Measurements from ENCODE around the gene SLITRK4.

The SLITRK4 gene

GRCh38 chrX:143634663-143635455, 1.0 kb downstream of the SLITRK4 start:
- no peak overlapping the region for H3K4me3 ChIP-seq (ENCODE audit: low read depth, low read length)
- DNase-seq (ENCODE audit: low read depth) = no peak
- TF ChIP-seq CTCF (IDR thresholded peaks at IDR 0.05; ENCODE audit: low read depth, low read length) (no peak), POLR2A (IDR thresholded peaks at IDR 0.05; ENCODE audit: extremely low read depth, insufficient read length) (no peak), MAX (IDR thresholded peaks at IDR 0.05; ENCODE audit: low read depth, low read length) (no peak), MYC (IDR thresholded peaks at IDR 0.05; ENCODE audit: low read depth, low read length) (no peak)

GRCh38 chrX:143634309-143634662, 1.6 kb downstream of the SLITRK4 start:
- TF ChIP-seq MYC (IDR thresholded peaks at IDR 0.05; ENCODE audit: low read depth, low read length) (no peak), MAX (IDR thresholded peaks at IDR 0.05; ENCODE audit: low read depth, low read length) (no peak), POLR2A (IDR thresholded peaks at IDR 0.05; ENCODE audit: extremely low read depth, insufficient read length) (no peak), CTCF (IDR thresholded peaks at IDR 0.05; ENCODE audit: low read depth, low read length) (no peak)
- H3K4me3 ChIP-seq (ENCODE audit: low read depth, low read length) = no peak overlapping the region
- no peak for DNase-seq (ENCODE audit: low read depth)

GRCh38 chrX:143633461-143634308, 2.2 kb downstream of the SLITRK4 start:
- no peak for DNase-seq (ENCODE audit: low read depth)
- no peak overlapping the region for H3K4me3 ChIP-seq (ENCODE audit: low read depth, low read length)
- no peak for TF ChIP-seq MYC (IDR thresholded peaks at IDR 0.05; ENCODE audit: low read depth, low read length)
- TF ChIP-seq MAX (IDR thresholded peaks at IDR 0.05; ENCODE audit: low read depth, low read length) = no peak
- TF ChIP-seq POLR2A (IDR thresholded peaks at IDR 0.05; ENCODE audit: extremely low read depth, insufficient read length) = no peak
- no peak for TF ChIP-seq CTCF (IDR thresholded peaks at IDR 0.05; ENCODE audit: low read depth, low read length)

- DNase-seq (ENCODE audit: low read depth) = peak; percentile 47
- TF ChIP-seq POLR2A (IDR thresholded peaks at IDR 0.05; ENCODE audit: extremely low read depth, insufficient read length) = no peak
- TF ChIP-seq MAX (IDR thresholded peaks at IDR 0.05; ENCODE audit: low read depth, low read length) = no peak
- TF ChIP-seq MYC (IDR thresholded peaks at IDR 0.05; ENCODE audit: low read depth, low read length) = no peak
- TF ChIP-seq CTCF (IDR thresholded peaks at IDR 0.05; ENCODE audit: low read depth, low read length) = no peak
- H3K4me3 ChIP-seq (ENCODE audit: low read depth, low read length) = no peak overlapping the region
These were observed 3.1 kb downstream of the SLITRK4 start for GRCh38 chrX:143632625-143633410.

GRCh38 chrX:143623657-143624056, 12.2 kb downstream of the SLITRK4 start:
- TF ChIP-seq MAX (IDR thresholded peaks at IDR 0.05; ENCODE audit: low read depth, low read length) = no peak
- no peak for TF ChIP-seq POLR2A (IDR thresholded peaks at IDR 0.05; ENCODE audit: extremely low read depth, insufficient read length)
- TF ChIP-seq CTCF (IDR thresholded peaks at IDR 0.05; ENCODE audit: low read depth, low read length) = no peak
- no peak for TF ChIP-seq MYC (IDR thresholded peaks at IDR 0.05; ENCODE audit: low read depth, low read length)
- H3K4me3 ChIP-seq (ENCODE audit: low read depth, low read length) = no peak overlapping the region
- no peak for DNase-seq (ENCODE audit: low read depth)

All from NB4 (cell line).